ENCODE data around the gene HGS. TPM values are rescaled to one million over a fixed set of nuclear protein-coding genes. Genes with fewer than 3 reads are reported as not detected.

Gene HGS
- total and polyA plus RNA-seq, 2 of the 8 experiments (the other 6 are each of a cell fraction or from before 2014, with no cell fraction given): 80.8 to 99.7 TPM

DNA sequence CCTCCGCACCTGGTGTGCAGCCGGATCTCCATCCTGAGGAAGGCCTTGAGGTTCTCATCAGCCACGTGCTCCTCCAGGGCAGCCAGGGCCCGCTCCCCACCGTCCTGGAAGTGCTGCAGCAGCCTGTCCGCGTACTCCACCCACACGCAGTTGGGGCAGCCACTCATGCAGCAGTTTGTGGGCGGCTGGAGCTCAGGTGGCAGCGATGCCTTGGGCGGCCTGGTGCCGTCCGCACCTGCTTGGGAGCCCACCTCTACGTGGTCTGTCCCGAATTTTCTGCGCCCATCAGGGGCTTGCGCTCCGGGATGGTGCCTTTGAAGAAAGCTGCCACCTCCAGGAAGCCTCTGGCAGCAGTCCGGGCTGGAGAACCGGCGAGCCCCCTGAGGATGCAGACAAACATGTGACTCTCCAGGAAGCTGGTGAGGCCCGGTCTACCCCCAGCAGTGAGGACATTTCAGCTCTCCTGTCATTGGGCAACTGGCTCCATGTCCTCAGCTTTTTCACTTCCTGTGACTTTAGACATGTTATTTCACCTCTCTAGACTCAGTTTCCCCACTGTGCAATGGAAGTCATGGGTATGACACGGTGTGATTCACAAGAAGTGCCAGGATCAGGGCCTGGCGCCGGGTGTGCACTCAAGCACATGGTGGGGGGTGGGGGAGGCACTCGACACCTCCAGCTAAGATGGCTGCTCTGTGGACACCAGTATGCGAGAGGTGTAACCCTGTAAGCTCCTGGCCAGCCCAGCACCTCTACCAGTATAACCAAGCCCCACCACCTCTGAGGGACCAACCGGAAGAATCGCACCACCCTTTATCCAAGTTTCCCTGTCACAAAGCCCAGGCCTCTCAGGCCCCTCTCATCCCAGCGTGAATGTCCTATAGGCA lies 18.4 kb upstream of the HGS start (continued):
- TF ChIP-seq RXRA (IDR thresholded peaks at IDR 0.05; ENCODE audit: insufficient read depth, low read depth, low read length): no peak
- TF ChIP-seq RAD21 (IDR thresholded peaks at IDR 0.05 in 1 of 2, conservative IDR thresholded peaks at IDR 0.05 in 1 of 2; ENCODE audit: low read depth in 2 of 2, low read length in 2 of 2): no peak

Measured in H1 (cell line).